Thyroid gland (tissue), 4 donors: ENCODE results near the gene OPN1LW. TPM values are rescaled to one million over a fixed set of nuclear protein-coding genes. Genes with fewer than 3 reads are reported as not detected.
"Not testable (repeated sequence)": the region's sequence is repeated elsewhere in the genome, so short reads cannot be mapped to it uniquely, and the experiment has no call there.

Experiments
- DNase-seq, 2 donors: peaks; one replicate each; pipeline ENCODE4 v3.0.0-alpha.2; 2019
- H3K27ac ChIP-seq, 3 donors: fragments of 200-600 bp; sonication (generic); 1 replicate in 2 of 3; 2 replicates in 1 of 3; pipeline ENCODE4 v1.5.1; 2016 to 2019; ENCODE audit warnings: mild to moderate bottlenecking in 1 of 3, moderate library complexity in 1 of 3
- H3K27me3 ChIP-seq: fragments of 200-600 bp; sonication (generic); one replicate; pipeline ENCODE4 v1.5.1; 2019
- H3K36me3 ChIP-seq, 2 donors: fragments of 200-600 bp; sonication (generic); one replicate each; pipeline ENCODE4 v1.5.1; 2016 to 2019
- H3K4me1 ChIP-seq, 2 donors: fragments of 200-600 bp; sonication (generic); one replicate each; pipeline ENCODE4 v1.5.1; 2017 to 2019
- H3K4me3 ChIP-seq, 3 donors: fragments of 200-600 bp; sonication (generic); replicated peaks in 1 of 3; 1 replicate in 2 of 3; 2 replicates in 1 of 3; pipeline ENCODE4 v1.5.1; 2016; ENCODE audit warnings: mild to moderate bottlenecking in 1 of 3
- H3K9me3 ChIP-seq: fragments of 200-600 bp; sonication (generic); one replicate; pipeline ENCODE4 v1.5.1; 2017
- CTCF ChIP-seq, 6 experiments: fragments of 200-600 bp in 3 of 6; fragments of 450-650 bp in 3 of 6; sonication (generic) in 3 of 6; IDR thresholded peaks; one replicate each; pipeline ENCODE4 v1.5.1; 2016 to 2019; ENCODE audit warnings: antibody characterized with exemption in 6 of 6, mild to moderate bottlenecking in 2 of 6, inconsistent platforms in 1 of 6, moderate library complexity in 1 of 6
- POLR2A ChIP-seq, 2 donors: fragments of 450-650 bp; IDR thresholded peaks; one replicate each; pipeline ENCODE4 v1.6.1; 2017; ENCODE audit warnings: antibody characterized with exemption in 2 of 2, mild to moderate bottlenecking in 2 of 2, moderate library complexity in 1 of 2
- WGBS, 2 donors: methylation state at CpG; one replicate each; pipeline ENCODE4 v1.1.5; 2017; 5-methylcytosine and 5-hydroxymethylcytosine counted together
- intact Hi-C: fragments of 100-400 bp; cut with DNase I; formaldehyde crosslinking; loops from one replicate; pipeline ENCODE4 v1.15.1; 2023
- total RNA-seq, 4 donors: library from RNA; depleted of rRNA; stranded (reverse); fragments of >200 nt; gene quantifications; one replicate each; pipeline ENCODE4 v1.2.3, GENCODE V29; 2016

Gene OPN1LW
- not detected for total RNA-seq

GRCh38 chrX:154144010-154144409 lies at the start of gene OPN1LW:
TSS of gene OPN1LW (plus strand) at chrX:154144243. CDS start at chrX:154144284, 41 bp downstream.
- H3K4me1 ChIP-seq, intact Hi-C loops, H3K27ac ChIP-seq, H3K4me3 ChIP-seq, H3K36me3 ChIP-seq, H3K9me3 ChIP-seq, DNase-seq, H3K27me3 ChIP-seq: not testable (repeated sequence)
- WGBS, 2 donors, result 96 to 100% methylated on average over 4 of the region's 15 CpGs

- H3K27ac ChIP-seq, result no peak overlapping the region
- TF ChIP-seq CTCF (IDR thresholded peaks at IDR 0.05) (no peak), POLR2A (IDR thresholded peaks at IDR 0.05) (no peak)
These were observed 49.2 kb upstream of the OPN1LW start for GRCh38 chrX:154094833-154095232.

GRCh38 chrX:154096140-154097002 lies 47.7 kb upstream of the OPN1LW start:
- Histone ChIP-seq H3K27ac (peak overlapping the region; percentile 90 to 98 (median 92)), H3K4me1 (peaks cover 12 to 17% of the 10 kb centered on the region in 2 donors), H3K27me3 (no peaks in the 10 kb centered on the region), H3K4me3 (peak overlapping the region; percentile 15 to 55 (median 34)), H3K36me3 (no peaks in the 10 kb centered on the region), H3K9me3 (no peaks in the 10 kb centered on the region)
- 37 to 39% methylated on average over 5 to 13 of the region's 31 CpGs for WGBS, 2 donors
- TF ChIP-seq CTCF (IDR thresholded peaks at IDR 0.05), result no peak
- intact Hi-C loops, result no loop called here
- peak; percentile 23 to 26 for DNase-seq

More at GRCh38 chrX:154094833-154095232, 49.2 kb upstream of the OPN1LW start:
- no peak overlapping the region for H3K4me3 ChIP-seq
- H3K27me3 ChIP-seq, result no peaks in the 10 kb centered on the region
- H3K36me3 ChIP-seq, result no peaks in the 10 kb centered on the region
- 28 to 36% methylated on average over 3 to 6 of the region's 6 CpGs for WGBS, 2 donors
- DNase-seq, result no peak
- no peaks in the 10 kb centered on the region for H3K9me3 ChIP-seq
- peaks cover 12 to 17% of the 10 kb centered on the region in 2 donors for H3K4me1 ChIP-seq
- intact Hi-C loops, result no loop called here

GRCh38 chrX:154097003-154097588 lies 46.9 kb upstream of the OPN1LW start:
- no CpG with 5 or more reads among the region's 80 CpGs for WGBS, 2 donors

More at GRCh38 chrX:154097003-154097588, 46.9 kb upstream of the OPN1LW start:
- Histone ChIP-seq H3K4me3 (peak overlapping the region; percentile 15 to 55 (median 34)), H3K9me3 (no peaks in the 10 kb centered on the region), H3K27ac (peak overlapping the region; percentile 90 to 98 (median 92)), H3K27me3 (no peaks in the 10 kb centered on the region), H3K4me1 (peaks cover 11 to 14% of the 10 kb centered on the region in 2 donors), H3K36me3 (no peaks in the 10 kb centered on the region)
- TF ChIP-seq CTCF (IDR thresholded peaks at IDR 0.05) (no peak), POLR2A (IDR thresholded peaks at IDR 0.05) (no peak)
- DNase-seq, result peak; percentile 69 to 70
- intact Hi-C loops, result no loop called here
